AG04450 (cell line): ENCODE measurements around the gene ATOSB. TPM values are rescaled to one million over a fixed set of nuclear protein-coding genes. Genes with fewer than 3 reads are reported as not detected.
A peak's percentile ranks its signal among the peaks of the same experiment; 100 is the strongest.

Experiments
- CTCF ChIA-PET: fragments of 300-600, 350-600 bp; formaldehyde crosslinking; extraction: SDS; loops from one replicate; lab custom pipeline; 2022; ENCODE audit warnings: antibody characterized with exemption, inconsistent platforms; lab: Charles Lee
- POLR2A ChIA-PET: fragments of 350-600 bp; formaldehyde crosslinking; extraction: SDS; loops from one replicate; lab custom pipeline; 2021; ENCODE audit warnings: antibody characterized with exemption, inconsistent platforms; lab: Yijun Ruan, JAX
- DNase-seq: peaks from one replicate; pipeline ENCODE4 v3.0.0-alpha.2; 2011; ENCODE audit warnings: low read depth, low spot score
- H3K27ac ChIP-seq: one replicate; pipeline ENCODE4 v1.5.1; 2012; ENCODE audit warnings: low read depth, low read length, control low read depth
- H3K27me3 ChIP-seq: one replicate; pipeline ENCODE4 v1.6.0; 2012; ENCODE audit warnings: low read length; ENCODE audit not compliant: control insufficient read depth, insufficient read depth
- H3K4me3 ChIP-seq: 2 replicates; pipeline ENCODE4 v1.5.1; 2011; ENCODE audit warnings: mild to moderate bottlenecking, low read depth, low read length, control low read depth
- H3K9me3 ChIP-seq: 2 replicates; pipeline ENCODE4 v1.5.1; 2012; ENCODE audit warnings: low read length; ENCODE audit not compliant: control insufficient read depth, insufficient read depth
- polyA plus RNA-seq: library from polyadenylated mRNA; depleted of rRNA; stranded (reverse); fragments of >200 nt; gene quantifications from 2 replicates; pipeline ENCODE4 v1.2.3, GENCODE V29; 2011
- TF ChIP-seq, protein P1 (sequence below): IDR thresholded peaks from 2 replicates; pipeline ENCODE4 v1.5.1; 2011; ENCODE audit warnings: low read depth, low read length, control low read depth, inconsistent platforms

The ATOSB gene
- polyA plus RNA-seq, 1 experiment, result 20.4 TPM

DNA sequence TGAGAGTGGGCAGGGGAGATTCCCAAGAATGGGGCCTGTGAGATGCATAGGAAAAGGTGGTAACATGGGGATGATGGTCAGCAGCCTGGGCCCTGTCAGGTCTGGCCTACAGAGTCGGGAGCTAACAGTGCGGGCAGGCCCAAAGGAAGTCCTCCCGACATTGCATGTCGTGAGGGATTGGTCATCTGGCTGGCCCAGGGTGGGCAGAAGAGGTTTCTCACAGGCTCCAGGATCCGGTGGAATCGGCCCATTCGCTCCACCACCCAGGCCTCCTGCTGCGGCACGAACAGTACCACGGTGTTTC is 13.2 kb downstream of the ATOSB start:
- peak overlapping the region; percentile 48 for H3K27ac ChIP-seq
- H3K27me3 ChIP-seq, result no peaks in the 10 kb centered on the region
- DNase-seq, result no peak
- TF ChIP-seq, protein P1, sequence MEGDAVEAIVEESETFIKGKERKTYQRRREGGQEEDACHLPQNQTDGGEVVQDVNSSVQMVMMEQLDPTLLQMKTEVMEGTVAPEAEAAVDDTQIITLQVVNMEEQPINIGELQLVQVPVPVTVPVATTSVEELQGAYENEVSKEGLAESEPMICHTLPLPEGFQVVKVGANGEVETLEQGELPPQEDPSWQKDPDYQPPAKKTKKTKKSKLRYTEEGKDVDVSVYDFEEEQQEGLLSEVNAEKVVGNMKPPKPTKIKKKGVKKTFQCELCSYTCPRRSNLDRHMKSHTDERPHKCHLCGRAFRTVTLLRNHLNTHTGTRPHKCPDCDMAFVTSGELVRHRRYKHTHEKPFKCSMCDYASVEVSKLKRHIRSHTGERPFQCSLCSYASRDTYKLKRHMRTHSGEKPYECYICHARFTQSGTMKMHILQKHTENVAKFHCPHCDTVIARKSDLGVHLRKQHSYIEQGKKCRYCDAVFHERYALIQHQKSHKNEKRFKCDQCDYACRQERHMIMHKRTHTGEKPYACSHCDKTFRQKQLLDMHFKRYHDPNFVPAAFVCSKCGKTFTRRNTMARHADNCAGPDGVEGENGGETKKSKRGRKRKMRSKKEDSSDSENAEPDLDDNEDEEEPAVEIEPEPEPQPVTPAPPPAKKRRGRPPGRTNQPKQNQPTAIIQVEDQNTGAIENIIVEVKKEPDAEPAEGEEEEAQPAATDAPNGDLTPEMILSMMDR, result no peak
- ChIA-PET CTCF (interaction anchor here (0.6 to 1.5 kb wide), 4 partner anchors 22 to 203 kb away, joined by 3 read pairs; no protein-coding TSS in a partner anchor), POLR2A (interaction anchor here (1.3 to 2.3 kb wide), 3 partner anchors 9 to 30 kb away, joined by 6 to 12 read pairs (median 11); partner anchors contain the start of gene VCP)
- H3K9me3 ChIP-seq, result no peaks in the 10 kb centered on the region; the same call in 1 of the 2 replicates
- H3K4me3 ChIP-seq, result peak overlapping the region; percentile 82

DNA sequence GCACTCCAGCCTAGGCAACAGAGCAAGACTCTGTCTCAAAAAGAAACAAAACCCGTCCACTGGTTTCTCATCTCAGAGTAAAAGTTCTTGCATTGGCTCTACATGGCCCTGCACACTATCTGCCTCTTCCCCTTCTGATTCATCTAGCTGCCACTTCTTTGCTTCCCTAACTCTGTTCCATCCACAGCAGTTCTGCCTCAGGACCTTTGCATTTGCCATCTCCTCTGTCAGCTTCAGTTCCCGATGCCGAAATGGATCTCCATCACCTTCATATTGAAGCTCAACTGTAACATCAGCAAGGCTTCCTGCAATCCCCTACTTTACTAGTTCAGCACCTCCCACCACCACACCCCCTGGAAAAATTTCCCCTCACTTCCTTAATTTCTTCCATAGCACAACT is 18.1 kb downstream of the ATOSB start:
- H3K27ac ChIP-seq, result no peak overlapping the region
- no peak for DNase-seq
- ChIA-PET CTCF (interaction anchor here (1.8 to 4.2 kb wide), 3 partner anchors 113 to 199 kb away, joined by 7 to 115 read pairs (median 9); no protein-coding TSS in a partner anchor), POLR2A (interaction anchor here (0.7 kb wide), 1 partner anchor 603 kb away, joined by 3 read pairs; no protein-coding TSS in a partner anchor)
- H3K9me3 ChIP-seq, result no peaks in the 10 kb centered on the region; the same call in 1 of the 2 replicates
- no peak overlapping the region for H3K4me3 ChIP-seq
- TF ChIP-seq, protein P1, result no peak
- no peaks in the 10 kb centered on the region for H3K27me3 ChIP-seq

- TF ChIP-seq, protein P1, result peak; percentile 88
- H3K9me3 ChIP-seq, result no peaks in the 10 kb centered on the region; the same call in 1 of the 2 replicates
- peak within 1 kb of the TSS; percentile 93 for H3K4me3 ChIP-seq
- H3K27ac ChIP-seq, result peak within 1 kb of the TSS; percentile 76
- DNase-seq, result no peak
- H3K27me3 ChIP-seq, result no peaks in the 10 kb centered on the region
- ChIA-PET CTCF (interaction anchor here (0.6 to 4.2 kb wide), 31 partner anchors 9 to 457 kb away, joined by 3 to 115 read pairs (median 4); partner anchors contain the start of genes DNAJB5, FANCG and VCP), POLR2A (interaction anchor here (0.5 to 1.1 kb wide), 2 partner anchors 24 to 437 kb away, joined by 3 to 6 read pairs; no protein-coding TSS in a partner anchor)
These were observed 19.4 kb downstream of the ATOSB start, which contains the start of gene PIGO for GRCh38 chr9:35096035-35096849. PIGO (minus strand) TSS chr9:35096591; CDS start chr9:35095565, 1,026 bp downstream.

GRCh38 chr9:35091536-35091935 is 24.1 kb downstream of the ATOSB start:
- no peaks in the 10 kb centered on the region for H3K27me3 ChIP-seq
- TF ChIP-seq, protein P1, result no peak
- H3K4me3 ChIP-seq, result no peak overlapping the region
- H3K27ac ChIP-seq, result no peak overlapping the region
- CTCF ChIA-PET, result interaction anchor here (3.5 kb wide), 1 partner anchor 192 kb away, joined by 21 read pairs; no protein-coding TSS in a partner anchor
- H3K9me3 ChIP-seq, result no peaks in the 10 kb centered on the region; the same call in 1 of the 2 replicates
- POLR2A ChIA-PET, result no interaction called here
- no peak for DNase-seq
